Endothelial cell (in vitro differentiated cells): ENCODE measurements around the gene ALDH3A1. TPM values are rescaled to one million over a fixed set of nuclear protein-coding genes. Genes with fewer than 3 reads are reported as not detected.

Experiments
- DNase-seq: peaks from one replicate; pipeline ENCODE4 v3.0.0; 2021; ENCODE audit warnings: low spot score
- H3K27ac Mint-ChIP-seq: one replicate; pipeline ENCODE4 v1.8.0; 2021; ENCODE audit warnings: mixed read lengths, inconsistent platforms; ENCODE audit not compliant: unreplicated experiment
- H3K27me3 Mint-ChIP-seq: one replicate; pipeline ENCODE4 v1.8.0; 2021; ENCODE audit warnings: mild to moderate bottlenecking, moderate library complexity, mixed read lengths, inconsistent platforms; ENCODE audit not compliant: unreplicated experiment
- H3K36me3 Mint-ChIP-seq: one replicate; pipeline ENCODE4 v1.8.0; 2021; ENCODE audit warnings: mild to moderate bottlenecking, low read depth, mixed read lengths, inconsistent platforms; ENCODE audit not compliant: unreplicated experiment
- H3K4me1 Mint-ChIP-seq: one replicate; pipeline ENCODE4 v1.8.0; 2021; ENCODE audit warnings: mild to moderate bottlenecking, mixed read lengths, inconsistent platforms; ENCODE audit not compliant: unreplicated experiment
- H3K4me3 Mint-ChIP-seq: one replicate; pipeline ENCODE4 v1.8.0; 2021; ENCODE audit warnings: mild to moderate bottlenecking, mixed read lengths, inconsistent platforms; ENCODE audit not compliant: unreplicated experiment
- H3K9me3 Mint-ChIP-seq: one replicate; pipeline ENCODE4 v1.8.0; 2021; ENCODE audit warnings: mixed read lengths, inconsistent platforms; ENCODE audit not compliant: unreplicated experiment
- CTCF ChIP-seq: fragments of 200-600 bp; sonication (generic); IDR thresholded peaks from one replicate; pipeline ENCODE4 v1.5.0; 2021; ENCODE audit warnings: antibody characterized with exemption; ENCODE audit not compliant: unreplicated experiment
- total RNA-seq: library from RNA; stranded (reverse); fragmentation: NEBNext Ultra II Directional; extraction: Animal tissue kit (Norgen Biotek cat#: 25700); gene quantifications from one replicate; pipeline ENCODE4 v1.2.1, GENCODE V29; 2021; ENCODE audit not compliant: unreplicated experiment

Gene ALDH3A1
- total RNA-seq, 1 donor from 2014 or later: 0.31 TPM

- no peak for DNase-seq
- H3K27ac Mint-ChIP-seq: no peak overlapping the region
- no peak for TF ChIP-seq CTCF
- H3K4me3 Mint-ChIP-seq: no peak overlapping the region
- no peaks in the 10 kb centered on the region for H3K4me1 Mint-ChIP-seq
- H3K27me3 Mint-ChIP-seq: peaks cover 4% of the 10 kb centered on the region
- no peaks in the 10 kb centered on the region for H3K36me3 Mint-ChIP-seq
- H3K9me3 Mint-ChIP-seq: no peaks in the 10 kb centered on the region
Measured at GRCh38 chr17:19741832-19742457, 6.2 kb downstream of the ALDH3A1 start.

GRCh38 chr17:19740933-19741332 lies 7.2 kb downstream of the ALDH3A1 start:
- no peak overlapping the region for H3K4me3 Mint-ChIP-seq
- no peaks in the 10 kb centered on the region for H3K9me3 Mint-ChIP-seq
- no peaks in the 10 kb centered on the region for H3K4me1 Mint-ChIP-seq
- no peaks in the 10 kb centered on the region for H3K36me3 Mint-ChIP-seq
- no peak for TF ChIP-seq CTCF
- peaks cover 2% of the 10 kb centered on the region for H3K27me3 Mint-ChIP-seq
- no peak overlapping the region for H3K27ac Mint-ChIP-seq
- no peak for DNase-seq

GRCh38 chr17:19739241-19740201 lies 8.6 kb downstream of the ALDH3A1 start:
- Mint-ChIP-seq H3K4me1 (no peaks in the 10 kb centered on the region), H3K4me3 (no peak overlapping the region), H3K36me3 (no peaks in the 10 kb centered on the region), H3K9me3 (no peaks in the 10 kb centered on the region), H3K27ac (no peak overlapping the region), H3K27me3 (peaks cover 6% of the 10 kb centered on the region)
- no peak for DNase-seq
- no peak for TF ChIP-seq CTCF

- Mint-ChIP-seq H3K9me3 (no peaks in the 10 kb centered on the region), H3K4me1 (no peaks in the 10 kb centered on the region), H3K4me3 (no peak overlapping the region), H3K27ac (no peak overlapping the region), H3K27me3 (peaks cover 6% of the 10 kb centered on the region), H3K36me3 (no peaks in the 10 kb centered on the region)
- no peak for DNase-seq
- TF ChIP-seq CTCF: no peak
Measured at GRCh38 chr17:19738757-19739156, 9.3 kb downstream of the ALDH3A1 start.

- no peak overlapping the region for H3K4me3 Mint-ChIP-seq
- H3K27me3 Mint-ChIP-seq: peaks cover 6% of the 10 kb centered on the region
- no peaks in the 10 kb centered on the region for H3K4me1 Mint-ChIP-seq
- H3K27ac Mint-ChIP-seq: peak overlapping the region; percentile 43
- no peak for TF ChIP-seq CTCF
- no peaks in the 10 kb centered on the region for H3K36me3 Mint-ChIP-seq
- H3K9me3 Mint-ChIP-seq: no peaks in the 10 kb centered on the region
- DNase-seq: no peak
Measured at GRCh38 chr17:19738073-19738449, 10.0 kb downstream of the ALDH3A1 start.
